Measurements from ENCODE around the gene NIPSNAP3A.

DNA sequence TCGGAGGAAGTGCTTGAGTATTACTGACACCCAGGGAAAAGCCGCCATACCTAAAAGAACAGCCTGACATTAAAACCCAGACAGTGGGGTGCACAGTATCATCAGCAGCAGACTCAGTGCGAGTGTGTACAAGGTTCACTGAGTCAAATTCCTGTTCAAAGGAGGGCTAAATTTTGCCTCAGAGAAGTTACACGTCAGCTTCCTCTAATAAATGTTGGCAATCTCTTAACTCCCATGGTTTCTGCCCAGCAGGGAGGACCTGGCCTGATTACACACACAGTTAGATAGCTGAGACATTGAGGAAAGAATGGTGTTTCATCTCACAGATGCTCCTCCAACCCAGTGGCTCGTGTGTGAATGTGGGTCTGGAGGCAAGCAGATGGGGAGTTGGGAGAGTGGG is 54.6 kb downstream of the NIPSNAP3A start:
- TF ChIP-seq, protein P1, sequence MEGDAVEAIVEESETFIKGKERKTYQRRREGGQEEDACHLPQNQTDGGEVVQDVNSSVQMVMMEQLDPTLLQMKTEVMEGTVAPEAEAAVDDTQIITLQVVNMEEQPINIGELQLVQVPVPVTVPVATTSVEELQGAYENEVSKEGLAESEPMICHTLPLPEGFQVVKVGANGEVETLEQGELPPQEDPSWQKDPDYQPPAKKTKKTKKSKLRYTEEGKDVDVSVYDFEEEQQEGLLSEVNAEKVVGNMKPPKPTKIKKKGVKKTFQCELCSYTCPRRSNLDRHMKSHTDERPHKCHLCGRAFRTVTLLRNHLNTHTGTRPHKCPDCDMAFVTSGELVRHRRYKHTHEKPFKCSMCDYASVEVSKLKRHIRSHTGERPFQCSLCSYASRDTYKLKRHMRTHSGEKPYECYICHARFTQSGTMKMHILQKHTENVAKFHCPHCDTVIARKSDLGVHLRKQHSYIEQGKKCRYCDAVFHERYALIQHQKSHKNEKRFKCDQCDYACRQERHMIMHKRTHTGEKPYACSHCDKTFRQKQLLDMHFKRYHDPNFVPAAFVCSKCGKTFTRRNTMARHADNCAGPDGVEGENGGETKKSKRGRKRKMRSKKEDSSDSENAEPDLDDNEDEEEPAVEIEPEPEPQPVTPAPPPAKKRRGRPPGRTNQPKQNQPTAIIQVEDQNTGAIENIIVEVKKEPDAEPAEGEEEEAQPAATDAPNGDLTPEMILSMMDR (conservative IDR thresholded peaks at IDR 0.05 in 1 of 2, IDR thresholded peaks at IDR 0.05 in 1 of 2; ENCODE audit: extremely low read depth in 1 of 2, insufficient read depth in 1 of 2, low read depth in 1 of 2, low read length in 2 of 2) = no peak
- TF ChIP-seq EZH2 (IDR thresholded peaks at IDR 0.05; ENCODE audit: borderline replicate concordance, low read length) = no peak

Data from mammary epithelial cell (primary cell).